HG03066 (cell line): ENCODE data around the gene ATG3.
"Not testable (repeated sequence)": the region's sequence is repeated elsewhere in the genome, so short reads cannot be mapped to it uniquely, and the experiment has no call there.

Experiments used
- ATAC-seq: cut with Tn5 transposase; IDR thresholded peaks from one replicate; pipeline ENCODE4 v1.9.1; 2021; ENCODE audit warnings: low read depth; ENCODE audit not compliant: unreplicated experiment

Gene ATG3

GRCh38 chr3:112503304-112503972, 58.3 kb downstream of the ATG3 start:
- ATAC-seq = no peak

DNA sequence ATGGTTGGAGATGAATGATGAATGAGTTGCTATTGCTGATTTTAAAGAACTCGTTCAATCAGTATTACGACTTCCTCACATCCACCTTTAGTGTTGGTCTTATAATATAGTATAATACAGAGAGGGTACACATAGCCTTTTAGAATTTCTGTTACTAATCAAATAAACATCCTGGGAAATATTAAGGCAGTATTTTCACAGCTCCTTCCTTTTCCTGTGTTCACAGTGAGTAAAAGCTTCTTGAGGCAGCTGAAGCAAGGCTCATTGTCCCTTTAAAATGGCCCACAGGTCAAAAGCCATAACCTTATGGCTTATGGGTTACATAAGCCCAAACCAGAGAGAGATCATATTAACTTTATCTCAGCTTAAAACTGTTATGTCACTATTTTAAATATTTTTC, 61.1 kb downstream of the ATG3 start:
- ATAC-seq = no peak

DNA sequence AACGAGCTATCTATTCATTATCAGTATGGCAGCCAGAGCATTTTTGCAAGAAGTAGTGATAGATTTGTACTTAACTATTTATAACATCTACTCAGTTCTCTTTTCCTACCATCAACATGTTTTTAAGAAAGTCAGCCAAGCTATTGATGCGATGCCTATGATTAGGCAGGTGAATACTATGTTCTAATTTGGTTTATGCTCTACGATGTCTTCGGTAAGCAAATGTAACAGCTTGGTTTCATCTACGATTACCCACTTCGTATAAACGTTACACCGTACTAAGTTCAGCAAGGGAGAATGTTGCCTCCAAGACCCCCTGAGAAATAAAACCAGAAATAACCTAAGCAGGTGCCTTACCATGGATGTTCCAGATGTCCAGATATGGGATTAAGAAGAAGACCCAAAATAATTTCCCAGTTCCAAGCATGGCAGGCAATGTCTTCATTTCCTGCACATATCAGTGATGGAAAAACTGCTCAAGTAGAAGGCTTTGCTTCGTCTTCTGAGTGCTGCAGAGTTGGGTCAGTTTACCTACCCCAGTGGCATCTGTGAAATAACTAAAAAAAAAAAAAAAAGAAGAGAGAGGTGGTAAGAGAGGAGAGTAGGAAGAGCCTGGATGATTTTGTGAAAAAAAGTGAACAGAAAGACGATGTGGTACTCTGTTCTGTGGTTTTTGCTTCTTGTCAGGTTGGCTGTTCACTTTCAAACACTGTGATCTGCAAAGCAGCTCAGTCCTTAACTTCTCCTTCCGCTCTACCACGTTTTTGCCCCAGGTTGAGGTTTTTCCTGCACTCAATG, 62.6 kb downstream of the ATG3 start, which contains the start of gene BTLA:
TSS of gene BTLA (minus strand) at position 559 of the 798 bp plus-strand sequence. CDS start at position 445, 114 bp downstream.
- ATAC-seq = peak; percentile 65

- no peak for ATAC-seq
Observed at GRCh38 chr3:112497897-112498548, 63.7 kb downstream of the ATG3 start.

DNA sequence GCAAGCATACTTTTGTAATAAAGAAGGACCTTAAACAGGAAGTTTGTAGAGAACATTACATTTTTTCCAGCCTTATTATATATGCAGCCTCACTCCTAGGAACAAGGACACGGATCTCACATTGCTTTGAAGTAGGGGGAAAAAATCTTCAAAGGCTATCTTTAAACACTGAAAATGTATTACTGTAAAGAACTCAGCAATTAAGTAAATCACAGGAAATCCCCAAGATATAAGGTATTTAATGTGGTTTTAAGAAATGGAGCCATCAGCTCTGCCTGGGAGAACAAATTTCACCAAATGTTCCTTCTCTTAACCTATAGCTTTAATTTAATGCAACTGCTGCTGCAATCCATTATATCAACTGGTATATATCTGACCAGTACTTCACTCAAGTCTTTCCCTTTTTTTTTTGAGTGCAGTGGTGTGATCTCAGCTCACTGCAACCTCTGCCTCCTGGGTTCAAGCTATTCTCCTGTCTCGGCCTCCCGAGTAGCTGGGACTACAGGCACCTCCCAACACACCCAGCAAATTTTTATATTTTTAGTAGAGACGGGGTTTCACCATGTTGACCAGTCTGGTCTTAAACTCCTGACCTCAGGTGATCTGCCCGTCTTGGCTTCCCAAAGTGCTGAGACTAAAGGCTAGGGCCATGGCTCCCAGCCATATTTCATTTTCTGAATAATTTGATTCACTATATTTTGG, 65.2 kb downstream of the ATG3 start:
- ATAC-seq = no peak

- ATAC-seq = not testable (repeated sequence)
Observed at GRCh38 chr3:112494448-112494767, 67.4 kb downstream of the ATG3 start.

GRCh38 chr3:112492124-112492523, 69.6 kb downstream of the ATG3 start:
- no peak for ATAC-seq

DNA sequence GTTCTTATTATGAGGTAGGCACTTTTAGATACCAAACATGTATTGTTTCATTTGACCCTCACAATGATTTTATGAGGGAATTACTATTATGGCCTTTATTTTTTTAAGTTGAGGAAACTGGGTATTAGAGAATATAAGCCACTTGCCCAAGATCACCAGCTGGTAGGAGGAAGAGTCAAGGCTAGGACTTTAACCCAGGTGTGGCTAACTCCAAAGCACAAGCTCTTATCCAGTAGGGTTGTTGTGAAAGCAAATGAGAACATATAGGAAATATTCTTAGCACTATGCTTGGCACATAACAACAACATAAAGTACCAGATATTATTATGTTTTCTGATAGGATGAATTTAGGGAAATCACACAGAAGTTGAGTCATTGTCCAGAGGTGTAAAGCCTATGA, 70.4 kb downstream of the ATG3 start:
- no peak for ATAC-seq

DNA sequence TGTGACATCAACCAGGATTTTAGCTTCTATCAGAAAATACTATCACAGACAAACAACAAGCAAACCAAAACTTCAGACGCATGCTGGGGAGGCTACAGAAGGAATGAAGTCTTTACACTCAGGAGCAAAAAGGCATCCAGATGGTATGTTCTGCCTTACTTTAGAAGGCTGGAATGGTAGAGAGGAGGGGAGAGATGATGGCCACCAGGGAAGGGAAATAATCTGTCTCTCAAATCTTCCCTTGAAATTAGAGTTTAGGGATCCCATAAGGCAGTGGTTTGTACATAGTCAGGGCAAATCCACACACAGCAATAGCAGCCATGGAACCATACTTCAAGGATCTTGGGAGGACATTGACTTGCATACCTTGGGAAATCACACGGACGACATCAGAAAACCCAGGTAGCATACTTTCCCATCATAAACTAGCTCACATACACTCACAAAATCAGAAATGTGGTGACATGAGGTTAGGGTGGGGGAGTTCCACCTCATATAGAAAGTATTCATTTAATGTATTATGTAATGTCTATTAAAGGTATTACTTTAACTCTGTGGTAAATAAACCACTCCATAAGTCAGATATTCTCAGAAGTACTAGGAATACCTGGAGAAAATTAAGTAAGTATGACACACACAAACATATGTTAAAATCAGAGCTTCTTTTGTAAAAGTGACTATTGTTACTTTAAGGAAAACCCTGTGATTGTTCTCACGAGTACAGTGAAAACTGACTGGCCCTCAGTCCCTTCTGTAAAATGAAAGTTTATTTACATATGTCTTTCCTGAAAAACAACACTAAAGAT, 71.9 kb downstream of the ATG3 start:
- ATAC-seq = no peak

DNA sequence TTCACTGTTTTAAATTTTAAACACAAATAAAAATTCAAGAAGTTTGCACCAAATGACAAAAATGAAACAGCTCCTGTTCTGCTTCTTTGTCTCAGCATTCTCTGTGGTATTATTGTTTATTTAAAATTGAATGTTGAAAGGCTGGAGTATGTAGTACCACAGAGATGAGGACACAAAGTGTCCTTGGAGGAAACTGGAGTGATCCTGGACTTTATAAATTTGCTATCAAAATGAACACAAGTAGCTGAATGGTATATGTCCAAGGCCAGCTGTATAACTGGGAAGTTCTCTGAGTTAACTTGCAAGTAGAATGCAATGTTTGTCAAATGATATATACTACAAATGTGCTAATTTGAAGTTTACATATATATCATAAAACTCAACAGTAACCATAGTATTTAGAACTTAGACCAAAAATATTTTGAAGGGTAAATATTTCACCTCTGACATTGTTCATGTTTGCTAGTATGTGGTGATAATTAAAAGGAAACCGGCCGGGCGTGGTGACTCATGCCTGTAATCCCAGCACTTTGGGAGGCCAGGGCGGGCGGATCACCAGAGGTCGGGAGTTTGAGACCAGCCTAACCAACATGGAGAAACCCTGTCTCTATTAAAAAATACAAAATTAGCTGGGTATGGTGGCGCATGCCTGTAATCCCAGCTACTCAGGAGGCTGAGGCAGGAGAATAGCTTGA, 74.8 kb downstream of the ATG3 start:
- ATAC-seq = no peak

DNA sequence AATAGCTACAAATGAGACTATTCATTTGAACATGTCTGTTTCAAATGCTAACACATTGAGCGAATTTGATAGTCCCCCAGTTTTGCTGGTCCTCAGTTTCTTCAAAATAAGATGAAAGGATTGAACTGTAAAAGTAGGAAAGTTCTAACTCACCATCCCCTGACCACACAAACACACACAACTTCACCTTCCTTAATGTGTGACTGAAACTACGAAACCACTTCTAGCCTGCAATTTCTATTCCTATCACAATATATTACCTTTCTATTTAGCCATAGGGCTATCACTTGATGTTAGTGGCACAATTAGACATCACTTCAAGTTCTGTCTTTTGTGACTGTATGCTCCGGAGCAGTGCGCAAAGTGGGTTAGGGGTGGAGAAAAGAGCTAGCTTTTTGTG, 77.4 kb downstream of the ATG3 start:
- no peak for ATAC-seq

DNA sequence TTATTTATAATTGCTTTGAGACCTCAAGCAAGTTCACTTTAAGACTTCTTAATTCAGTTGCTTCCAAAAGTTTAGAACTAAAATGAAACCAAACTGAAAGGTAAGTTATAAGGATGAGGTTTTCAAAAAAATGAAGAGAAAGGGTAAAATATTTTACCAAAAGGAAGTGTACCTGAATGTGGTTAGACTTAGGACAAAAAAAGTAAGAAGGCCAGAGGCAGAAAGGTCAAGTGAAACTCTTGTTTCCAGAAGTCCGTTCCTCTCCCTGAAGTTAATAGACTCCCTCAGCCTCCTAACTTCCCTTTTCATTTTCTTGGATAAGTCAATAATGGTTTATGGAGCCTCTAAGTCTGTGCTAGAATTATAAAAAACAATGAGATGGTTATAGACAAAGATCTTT, 79.1 kb downstream of the ATG3 start:
- ATAC-seq = no peak
